Sigmoid colon (tissue), 7 donors: ENCODE results near the gene CLK4. TPM values are rescaled to one million over a fixed set of nuclear protein-coding genes. Genes with fewer than 3 reads are reported as not detected.
A peak's percentile ranks its signal among the peaks of the same experiment; 100 is the strongest.

ENCODE experiments used
- DNase-seq: peaks from one replicate; pipeline ENCODE4 v3.0.0-alpha.2; 2019
- H3K27ac ChIP-seq, 4 donors: fragments of 200-600 bp; sonication (generic); one replicate each; pipeline ENCODE4 v1.5.1; 2016 to 2019; ENCODE audit warnings: mild to moderate bottlenecking in 1 of 4
- H3K27me3 ChIP-seq, 3 donors: fragments of 200-600 bp; sonication (generic); one replicate each; pipeline ENCODE4 v1.5.1; 2019; ENCODE audit warnings: mild to moderate bottlenecking in 1 of 3
- H3K36me3 ChIP-seq, 4 donors: fragments of 200-600 bp; sonication (generic); one replicate each; pipeline ENCODE4 v1.5.1; 2016 to 2019
- H3K4me1 ChIP-seq, 4 donors: fragments of 200-600 bp; sonication (generic); one replicate each; pipeline ENCODE4 v1.5.1; 2017 to 2019
- H3K4me3 ChIP-seq, 4 donors: fragments of 200-600 bp; sonication (generic); one replicate each; pipeline ENCODE4 v1.5.1; 2017 to 2019; ENCODE audit warnings: mild to moderate bottlenecking in 2 of 4, moderate library complexity in 1 of 4
- H3K9me3 ChIP-seq, 4 donors: fragments of 200-600 bp in 3 of 4; sonication (generic) in 3 of 4; one replicate each; pipeline versions ENCODE4 v1.5.1 to v1.6.1; 2013 to 2019
- EP300 ChIP-seq, 4 donors: sonication (generic); formaldehyde crosslinking; IDR thresholded peaks; one replicate each; pipeline ENCODE4 v1.6.1; 2017; ENCODE audit warnings: antibody characterized with exemption in 4 of 4
- POLR2A ChIP-seq, 2 donors: fragments of 450-650 bp; IDR thresholded peaks; one replicate each; pipeline ENCODE4 v1.6.1; 2016; ENCODE audit warnings: antibody characterized with exemption in 2 of 2, mild to moderate bottlenecking in 2 of 2, moderate library complexity in 2 of 2
- POLR2AphosphoS5 ChIP-seq, 4 donors: sonication (generic); formaldehyde crosslinking; IDR thresholded peaks; one replicate each; pipeline ENCODE4 v1.6.1; 2017; ENCODE audit warnings: antibody characterized with exemption in 4 of 4
- WGBS, 2 donors: extraction: QIAGEN DNeasy Blood & Tissue Kit; methylation state at CpG; one replicate each; pipeline ENCODE4 v1.1.7; 2013; 5-methylcytosine and 5-hydroxymethylcytosine counted together
- intact Hi-C: fragments of 100-400 bp; cut with DNase I; formaldehyde crosslinking; loops from one replicate; pipeline ENCODE4 v1.15.1; 2023
- polyA plus RNA-seq, 3 donors: library from polyadenylated mRNA; stranded (reverse); fragments of 200-250 nt; gene quantifications; one replicate each; pipeline ENCODE4 v1.2.3, GENCODE V29; 2013
- total RNA-seq, 4 donors: library from RNA; depleted of rRNA; stranded (reverse); fragments of >200 nt; gene quantifications; one replicate each; pipeline ENCODE4 v1.1.0, GENCODE V29; 2016
- TF ChIP-seq, protein P1 (sequence below), 4 experiments: fragments of 450-650 bp in 3 of 4; fragments of 200-600 bp in 1 of 4; IDR thresholded peaks; one replicate each; pipeline ENCODE4 v1.5.1; 2016 to 2019; ENCODE audit warnings: antibody characterized with exemption in 4 of 4, mild to moderate bottlenecking in 3 of 4, moderate library complexity in 2 of 4
- donor health status: healthy with polysubstance abuse.
- donor health status: Bipolar disorder and iron deficiency.
- donor health status: healthy.

CLK4 gene
- total and polyA plus RNA-seq, 7 donors: 5.3 to 51.8 (median 31.8) TPM

DNA sequence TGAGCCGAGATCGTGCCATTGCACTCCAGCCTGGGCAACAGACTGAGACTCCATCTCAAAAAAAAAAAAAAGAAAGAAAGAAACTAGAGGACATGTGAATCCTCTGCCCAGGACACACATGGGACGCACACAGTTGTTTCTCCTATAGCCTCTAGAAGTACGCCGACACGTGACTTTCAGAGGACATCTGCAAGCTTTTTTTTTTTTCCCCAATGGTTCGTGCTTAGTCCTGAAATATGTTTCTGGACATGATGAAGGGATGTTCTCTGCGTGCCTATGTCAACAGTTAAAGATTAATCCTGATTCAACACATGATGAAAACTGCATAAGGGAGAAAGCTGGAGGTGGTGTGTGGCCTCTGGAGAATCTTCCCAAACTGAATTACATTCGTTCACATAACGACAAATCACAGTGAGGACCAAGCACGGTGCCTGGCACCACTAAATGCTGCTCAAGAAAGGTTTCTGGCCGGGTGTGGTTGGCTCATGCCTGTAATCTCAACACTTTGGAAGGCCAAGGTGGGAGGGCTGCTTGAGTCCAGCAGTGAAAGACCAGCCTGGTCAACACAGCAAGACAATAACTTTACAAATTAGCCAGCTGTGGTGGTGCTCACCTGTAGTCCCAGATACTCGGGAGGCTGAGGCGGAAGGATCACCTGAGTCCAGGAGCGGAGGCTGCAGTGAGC is 46.4 kb downstream of the CLK4 start:
- Histone ChIP-seq H3K4me3 (no peak overlapping the region), H3K27ac (no peak overlapping the region), H3K9me3 (no peaks in the 10 kb centered on the region), H3K36me3 (no peaks in the 10 kb centered on the region), H3K4me1 (peaks cover 0 to 11% (median 8%) of the 10 kb centered on the region in 4 donors), H3K27me3 (peaks cover 7 to 25% (median 24%) of the 10 kb centered on the region in 3 donors)
- intact Hi-C loops: no loop called here
- 73 to 84% methylated on average over 15 of the region's 15 CpGs for WGBS, 2 donors
- TF ChIP-seq POLR2AphosphoS5 (IDR thresholded peaks at IDR 0.05) (no peak), EP300 (IDR thresholded peaks at IDR 0.05) (no peak), POLR2A (IDR thresholded peaks at IDR 0.05) (no peak)
- TF ChIP-seq, protein P1, sequence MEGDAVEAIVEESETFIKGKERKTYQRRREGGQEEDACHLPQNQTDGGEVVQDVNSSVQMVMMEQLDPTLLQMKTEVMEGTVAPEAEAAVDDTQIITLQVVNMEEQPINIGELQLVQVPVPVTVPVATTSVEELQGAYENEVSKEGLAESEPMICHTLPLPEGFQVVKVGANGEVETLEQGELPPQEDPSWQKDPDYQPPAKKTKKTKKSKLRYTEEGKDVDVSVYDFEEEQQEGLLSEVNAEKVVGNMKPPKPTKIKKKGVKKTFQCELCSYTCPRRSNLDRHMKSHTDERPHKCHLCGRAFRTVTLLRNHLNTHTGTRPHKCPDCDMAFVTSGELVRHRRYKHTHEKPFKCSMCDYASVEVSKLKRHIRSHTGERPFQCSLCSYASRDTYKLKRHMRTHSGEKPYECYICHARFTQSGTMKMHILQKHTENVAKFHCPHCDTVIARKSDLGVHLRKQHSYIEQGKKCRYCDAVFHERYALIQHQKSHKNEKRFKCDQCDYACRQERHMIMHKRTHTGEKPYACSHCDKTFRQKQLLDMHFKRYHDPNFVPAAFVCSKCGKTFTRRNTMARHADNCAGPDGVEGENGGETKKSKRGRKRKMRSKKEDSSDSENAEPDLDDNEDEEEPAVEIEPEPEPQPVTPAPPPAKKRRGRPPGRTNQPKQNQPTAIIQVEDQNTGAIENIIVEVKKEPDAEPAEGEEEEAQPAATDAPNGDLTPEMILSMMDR (IDR thresholded peaks at IDR 0.05): no peak
- DNase-seq: no peak

DNA sequence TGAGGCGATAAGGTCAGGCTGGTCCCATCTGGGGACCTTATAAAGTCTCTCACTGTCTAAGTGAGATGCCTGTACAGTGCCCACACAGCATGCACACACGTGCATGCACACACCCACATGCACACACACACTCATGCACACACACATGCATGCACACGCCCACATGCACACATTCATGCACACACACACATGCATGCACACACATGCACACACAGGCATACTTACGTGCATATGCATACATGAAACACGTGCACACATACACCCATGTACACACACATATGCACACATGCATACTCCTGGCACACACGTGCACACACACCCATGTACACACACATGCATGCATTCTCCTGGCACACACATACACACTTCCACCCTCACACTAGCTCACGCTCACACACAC is 48.9 kb downstream of the CLK4 start:
- intact Hi-C loops: no loop called here

DNA sequence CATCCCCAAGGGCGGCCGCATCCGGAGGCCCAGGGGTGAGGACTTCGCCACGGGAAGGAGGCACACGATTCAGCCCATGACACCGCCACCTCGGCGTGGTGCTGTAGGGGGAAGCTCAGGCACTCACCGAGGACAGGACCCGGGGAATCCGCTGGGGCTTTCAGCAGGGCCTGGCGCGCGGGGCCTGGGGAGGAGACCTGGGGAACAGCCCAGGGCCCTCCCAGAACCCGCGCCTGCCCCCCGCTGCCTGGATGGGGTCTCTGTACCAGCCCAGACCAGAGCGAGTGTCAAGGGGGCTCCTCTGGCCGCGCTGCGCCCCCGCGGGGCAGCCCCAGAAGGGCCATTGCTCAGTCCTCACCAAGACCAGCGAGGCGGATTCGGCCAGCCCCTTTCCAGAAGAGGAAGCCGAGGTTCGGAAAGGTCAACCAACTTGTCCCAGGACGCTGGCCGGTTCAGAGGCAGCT is 49.4 kb downstream of the CLK4 start:
- intact Hi-C loops: no loop called here
- H3K36me3 ChIP-seq: no peaks in the 10 kb centered on the region
- WGBS, 2 donors: 41 to 56% methylated on average over 31 of the region's 31 CpGs
- H3K4me1 ChIP-seq: peaks cover 0 to 11% (median 8%) of the 10 kb centered on the region in 4 donors
- no peak for DNase-seq
- H3K4me3 ChIP-seq: no peak overlapping the region
- H3K9me3 ChIP-seq: no peaks in the 10 kb centered on the region
- H3K27ac ChIP-seq: no peak overlapping the region
- no peak for TF ChIP-seq POLR2AphosphoS5 (IDR thresholded peaks at IDR 0.05)
- no peak for TF ChIP-seq POLR2A (IDR thresholded peaks at IDR 0.05)
- TF ChIP-seq EP300 (IDR thresholded peaks at IDR 0.05): no peak
- TF ChIP-seq, protein P1 (IDR thresholded peaks at IDR 0.05): no peak
- H3K27me3 ChIP-seq: peaks cover 7 to 29% (median 28%) of the 10 kb centered on the region in 3 donors

More for the DNA sequence above, 48.9 kb downstream of the CLK4 start:
- DNase-seq: no peak
- WGBS, 2 donors: 83 to 90% methylated on average over 7 of the region's 7 CpGs
- Histone ChIP-seq H3K4me1 (peaks cover 0 to 11% (median 8%) of the 10 kb centered on the region in 4 donors), H3K4me3 (no peak overlapping the region), H3K9me3 (no peaks in the 10 kb centered on the region), H3K27me3 (peaks cover 7 to 29% (median 28%) of the 10 kb centered on the region in 3 donors), H3K36me3 (no peaks in the 10 kb centered on the region), H3K27ac (no peak overlapping the region)
- TF ChIP-seq, protein P1 (IDR thresholded peaks at IDR 0.05): no peak
- TF ChIP-seq POLR2AphosphoS5 (IDR thresholded peaks at IDR 0.05) (no peak), POLR2A (IDR thresholded peaks at IDR 0.05) (no peak), EP300 (IDR thresholded peaks at IDR 0.05) (no peak)

DNA sequence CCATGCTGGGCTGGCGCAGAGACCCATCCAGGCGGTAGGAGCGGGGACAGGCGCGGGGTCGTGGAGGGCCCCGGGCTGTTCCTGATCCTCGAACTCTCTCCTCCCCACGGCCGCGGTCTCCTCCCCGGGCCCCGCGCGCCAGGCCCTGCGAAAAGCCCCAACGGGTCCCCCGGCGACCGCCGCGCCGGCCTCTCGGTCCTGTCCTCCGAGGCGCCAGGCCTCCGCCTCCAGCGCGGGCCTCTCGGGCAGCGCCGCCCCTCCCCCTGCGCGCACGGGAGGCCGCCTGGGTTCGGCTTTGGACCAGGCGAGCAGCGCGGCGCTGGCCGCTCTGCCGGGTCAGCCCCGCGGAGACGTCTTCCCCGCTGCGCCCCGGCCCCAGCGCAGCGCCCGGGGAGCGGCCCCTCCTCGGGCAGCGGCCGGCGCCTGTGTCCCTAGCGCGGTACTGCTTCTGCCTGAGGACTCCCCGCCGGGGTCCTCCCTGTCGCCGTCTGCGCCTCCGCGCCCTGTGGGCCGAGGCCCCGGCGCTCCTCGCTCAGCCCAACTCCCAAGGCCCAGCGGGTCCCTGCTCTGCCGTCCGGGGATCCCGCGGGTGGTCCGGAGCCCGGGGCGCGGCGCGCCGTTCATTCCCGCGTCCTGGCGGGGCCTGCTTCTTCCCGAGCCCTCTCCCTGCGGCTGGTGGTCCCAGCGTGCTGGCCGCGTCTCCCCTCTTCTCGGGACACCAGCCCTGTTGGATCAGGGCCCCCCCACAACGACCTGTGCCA is 50.1 kb downstream of the CLK4 start:
- intact Hi-C loops: no loop called here
- Histone ChIP-seq H3K27ac (peak overlapping the region in 1 of 4 donors; percentile 8), H3K9me3 (no peaks in the 10 kb centered on the region), H3K4me1 (peaks cover 0 to 11% (median 8%) of the 10 kb centered on the region in 4 donors), H3K36me3 (no peaks in the 10 kb centered on the region), H3K4me3 (peak overlapping the region in 3 of 4 donors; percentile 2 to 43 (median 38)), H3K27me3 (peaks cover 7 to 29% (median 28%) of the 10 kb centered on the region in 3 donors)
- WGBS, 2 donors: 6 to 31% methylated on average over 92 of the region's 92 CpGs
- no peak for TF ChIP-seq POLR2AphosphoS5 (IDR thresholded peaks at IDR 0.05)
- TF ChIP-seq POLR2A (IDR thresholded peaks at IDR 0.05): no peak
- TF ChIP-seq, protein P1 (IDR thresholded peaks at IDR 0.05): no peak
- no peak for TF ChIP-seq EP300 (IDR thresholded peaks at IDR 0.05)
- no peak for DNase-seq
